ENCODE data around the gene TPST2.

Gene TPST2

GRCh38 chr22:26580240-26580962 is 9.5 kb downstream of the TPST2 start:
- no peak for DNase-seq (ENCODE audit: low read depth in 2 of 2)

- no peak for DNase-seq (ENCODE audit: low read depth in 2 of 2)
Observed at GRCh38 chr22:26579331-26579886, 10.5 kb downstream of the TPST2 start.

GRCh38 chr22:26577081-26577480 is 12.9 kb downstream of the TPST2 start:
- no peak for DNase-seq (ENCODE audit: low read depth in 2 of 2)

GRCh38 chr22:26576026-26576680 is 13.8 kb downstream of the TPST2 start:
- no peak for DNase-seq (ENCODE audit: low read depth in 2 of 2)

GRCh38 chr22:26574001-26574723 is 15.8 kb downstream of the TPST2 start:
- no peak for DNase-seq (ENCODE audit: low read depth in 2 of 2)

GRCh38 chr22:26573026-26573662 is 16.8 kb downstream of the TPST2 start:
- DNase-seq (ENCODE audit: low read depth in 2 of 2), result no peak

- no peak for DNase-seq (ENCODE audit: low read depth in 2 of 2)
Observed at GRCh38 chr22:26570864-26571525, 18.9 kb downstream of the TPST2 start.

GRCh38 chr22:26570115-26570514 is 19.8 kb downstream of the TPST2 start:
- no peak for DNase-seq (ENCODE audit: low read depth in 2 of 2)

- DNase-seq (ENCODE audit: low read depth in 2 of 2), result no peak
Observed at GRCh38 chr22:26568207-26568706, 21.7 kb downstream of the TPST2 start.

- DNase-seq (ENCODE audit: low read depth in 2 of 2), result no peak
Observed at GRCh38 chr22:26567610-26568009, 22.3 kb downstream of the TPST2 start.

GRCh38 chr22:26566994-26567393 is 22.9 kb downstream of the TPST2 start:
- DNase-seq (ENCODE audit: low read depth in 2 of 2), result no peak

- DNase-seq (ENCODE audit: low read depth in 2 of 2), result no peak
Observed at GRCh38 chr22:26565889-26566288, 24.0 kb downstream of the TPST2 start.

- DNase-seq (ENCODE audit: low read depth in 2 of 2), result no peak
Observed at GRCh38 chr22:26565181-26565580, 24.8 kb downstream of the TPST2 start.

- DNase-seq (ENCODE audit: low read depth in 2 of 2), result no peak
Observed at GRCh38 chr22:26564672-26565071, 25.3 kb downstream of the TPST2 start.

GRCh38 chr22:26564181-26564580 is 25.8 kb downstream of the TPST2 start:
- DNase-seq (ENCODE audit: low read depth in 2 of 2), result no peak

GRCh38 chr22:26563022-26563421 is 26.9 kb downstream of the TPST2 start:
- no peak for DNase-seq (ENCODE audit: low read depth in 2 of 2)

GRCh38 chr22:26561756-26562417 is 28.0 kb downstream of the TPST2 start:
- no peak for DNase-seq (ENCODE audit: low read depth in 2 of 2)

GRCh38 chr22:26559961-26560575 is 29.9 kb downstream of the TPST2 start:
- DNase-seq (ENCODE audit: low read depth in 2 of 2), result no peak

- no peak for DNase-seq (ENCODE audit: low read depth in 2 of 2)
Observed at GRCh38 chr22:26558248-26558895, 31.6 kb downstream of the TPST2 start.

- no peak for DNase-seq (ENCODE audit: low read depth in 2 of 2)
Observed at GRCh38 chr22:26556904-26557303, 33.0 kb downstream of the TPST2 start.

Data from stimulated activated CD8-positive, alpha-beta memory T cell treated with anti-CD3 and anti-CD28 coated beads, Interleukin-15, amount 100 ng/mL, for 4 hours (primary cell).